Natural killer cell (primary cell): ENCODE results near the gene KIAA1671. TPM values are rescaled to one million over a fixed set of nuclear protein-coding genes. Genes with fewer than 3 reads are reported as not detected.

Source experiments
- ATAC-seq, 3 donors: fragments of 150-1000 bp in 2 of 3; fragments of 200-7000 bp in 1 of 3; cut with Tn5 transposase; 1 replicate in 1 of 3; 2 replicates in 2 of 3; pipeline ENCODE4 v1.10.0; 2021; ENCODE audit warnings: mild to moderate bottlenecking in 2 of 3, moderate library complexity in 2 of 3
- DNase-seq, 2 donors: peaks; one replicate each; pipeline versions ENCODE4 v3.0.0 to v3.0.0-alpha.2; 2013 to 2021; ENCODE audit warnings: mixed read lengths in 1 of 2
- H3K27ac ChIP-seq: one replicate; pipeline ENCODE4 v1.5.1; 2013; ENCODE audit warnings: mild to moderate bottlenecking, low read length
- H3K27me3 ChIP-seq: one replicate; pipeline ENCODE4 v1.6.1; 2013; ENCODE audit warnings: low read length; ENCODE audit not compliant: control insufficient read depth, insufficient read depth
- H3K36me3 ChIP-seq: one replicate; pipeline ENCODE4 v1.6.1; 2013; ENCODE audit warnings: low read length; ENCODE audit not compliant: control insufficient read depth, insufficient read depth
- H3K4me1 ChIP-seq: one replicate; pipeline ENCODE4 v1.6.1; 2013; ENCODE audit warnings: low read length; ENCODE audit not compliant: control insufficient read depth, insufficient read depth
- H3K4me3 ChIP-seq: one replicate; pipeline ENCODE4 v1.5.1; 2013; ENCODE audit warnings: low read length
- H3K9me3 ChIP-seq: one replicate; pipeline ENCODE4 v1.6.1; 2013; ENCODE audit warnings: low read length; ENCODE audit not compliant: control insufficient read depth, insufficient read depth
- H3K27ac Mint-ChIP-seq, 2 donors: one replicate each; pipeline ENCODE4 v1.8.0; 2022; ENCODE audit warnings: mild to moderate bottlenecking in 2 of 2, mixed read lengths in 2 of 2, moderate library complexity in 1 of 2
- H3K27me3 Mint-ChIP-seq, 2 donors: one replicate each; pipeline ENCODE4 v1.8.0; 2022; ENCODE audit warnings: low read depth in 2 of 2, mixed read lengths in 2 of 2
- H3K36me3 Mint-ChIP-seq: one replicate; pipeline ENCODE4 v1.8.0; 2022; ENCODE audit warnings: mixed read lengths
- H3K4me1 Mint-ChIP-seq, 2 donors: one replicate each; pipeline ENCODE4 v1.8.0; 2022; ENCODE audit warnings: mixed read lengths in 2 of 2
- H3K4me3 Mint-ChIP-seq: one replicate; pipeline ENCODE4 v1.8.0; 2022; ENCODE audit warnings: mild to moderate bottlenecking, moderate library complexity, mixed read lengths
- H3K9me3 Mint-ChIP-seq, 2 donors: one replicate each; pipeline ENCODE4 v1.8.0; 2022; ENCODE audit warnings: mixed read lengths in 2 of 2
- CTCF ChIP-seq: fragments of 200-600 bp; IDR thresholded peaks from one replicate; pipeline ENCODE4 v1.8.0; 2022; ENCODE audit warnings: antibody characterized with exemption
- WGBS: methylation state at CpG from one replicate; pipeline ENCODE4 v1.1.7; 2013; ENCODE audit warnings: missing lambda C conversion rate; ENCODE audit not compliant: insufficient coverage; 5-methylcytosine and 5-hydroxymethylcytosine counted together
- intact Hi-C: fragments of 100-400 bp; cut with micrococcal nuclease; formaldehyde crosslinking; loops from one replicate; pipeline ENCODE4 v1.14.2; 2022
- total RNA-seq, 4 donors: library from RNA; stranded (reverse); fragments of 120-200 nt in 1 of 4; gene quantifications; one replicate each; pipeline versions ENCODE4 v1.2.3 to v1.2.4, GENCODE V29; 2013 to 2022

The KIAA1671 gene
- total RNA-seq, 3 donors from 2014 or later (not counting 1 experiment from before 2014, with no cell fraction given), result 3.6 to 24.0 (median 7.3) TPM

- H3K27ac Mint-ChIP-seq, result no peak overlapping the region
- TF ChIP-seq CTCF, result peak; percentile 85
- Histone ChIP-seq H3K4me1 (no peaks in the 10 kb centered on the region), H3K4me3 (no peak overlapping the region), H3K27ac (no peak overlapping the region), H3K36me3 (no peaks in the 10 kb centered on the region), H3K9me3 (no peaks in the 10 kb centered on the region), H3K27me3 (no peaks in the 10 kb centered on the region)
- peak; percentile 54 to 75 (median 63) for ATAC-seq
- H3K27me3 Mint-ChIP-seq, result peaks cover 1 to 5% of the 10 kb centered on the region in 2 donors
- WGBS, result 21% methylated on average over 11 of the region's 11 CpGs
- no peaks in the 10 kb centered on the region for H3K4me1 Mint-ChIP-seq
- peak in 1 of 2 donors; percentile 72 for DNase-seq
- no peaks in the 10 kb centered on the region for H3K36me3 Mint-ChIP-seq
- no peaks in the 10 kb centered on the region for H3K9me3 Mint-ChIP-seq
- H3K4me3 Mint-ChIP-seq, result no peak overlapping the region
- intact Hi-C loops, result loop anchor here (1.0 kb wide), 1 partner anchor 109 kb away; no protein-coding TSS in a partner anchor
These were observed 13.7 kb upstream of the KIAA1671 start for GRCh38 chr22:24938741-24939341.

GRCh38 chr22:24942301-24942700 is 10.2 kb upstream of the KIAA1671 start:
- H3K9me3 ChIP-seq, result no peaks in the 10 kb centered on the region
- intact Hi-C loops, result no loop called here
- no peak for DNase-seq
- Mint-ChIP-seq H3K27me3 (peaks cover 16% of the 10 kb centered on the region in 2 donors), H3K4me1 (no peaks in the 10 kb centered on the region), H3K36me3 (no peaks in the 10 kb centered on the region), H3K9me3 (no peaks in the 10 kb centered on the region), H3K27ac (no peak overlapping the region), H3K4me3 (no peak overlapping the region)
- H3K27me3 ChIP-seq, result no peaks in the 10 kb centered on the region
- WGBS, result 91% methylated on average over 3 of the region's 3 CpGs
- ATAC-seq, result no peak
- H3K36me3 ChIP-seq, result no peaks in the 10 kb centered on the region
- TF ChIP-seq CTCF, result no peak
- no peaks in the 10 kb centered on the region for H3K4me1 ChIP-seq
- no peak overlapping the region for H3K27ac ChIP-seq
- no peak overlapping the region for H3K4me3 ChIP-seq

- intact Hi-C loops, result no loop called here
- no peak for TF ChIP-seq CTCF
- ATAC-seq, result no peak
- Mint-ChIP-seq H3K9me3 (no peaks in the 10 kb centered on the region), H3K36me3 (no peaks in the 10 kb centered on the region), H3K4me3 (no peak overlapping the region), H3K27me3 (peaks cover 21 to 36% of the 10 kb centered on the region in 2 donors), H3K27ac (no peak overlapping the region), H3K4me1 (no peaks in the 10 kb centered on the region)
- no peak overlapping the region for H3K27ac ChIP-seq
- H3K36me3 ChIP-seq, result no peaks in the 10 kb centered on the region
- DNase-seq, result no peak
- H3K4me1 ChIP-seq, result no peaks in the 10 kb centered on the region
- 93% methylated on average over 10 of the region's 10 CpGs for WGBS
- no peaks in the 10 kb centered on the region for H3K9me3 ChIP-seq
- no peak overlapping the region for H3K4me3 ChIP-seq
- H3K27me3 ChIP-seq, result no peaks in the 10 kb centered on the region
These were observed 8.1 kb upstream of the KIAA1671 start for GRCh38 chr22:24944217-24944937.
